Measurements from ENCODE around the gene TSPAN9.

DNA sequence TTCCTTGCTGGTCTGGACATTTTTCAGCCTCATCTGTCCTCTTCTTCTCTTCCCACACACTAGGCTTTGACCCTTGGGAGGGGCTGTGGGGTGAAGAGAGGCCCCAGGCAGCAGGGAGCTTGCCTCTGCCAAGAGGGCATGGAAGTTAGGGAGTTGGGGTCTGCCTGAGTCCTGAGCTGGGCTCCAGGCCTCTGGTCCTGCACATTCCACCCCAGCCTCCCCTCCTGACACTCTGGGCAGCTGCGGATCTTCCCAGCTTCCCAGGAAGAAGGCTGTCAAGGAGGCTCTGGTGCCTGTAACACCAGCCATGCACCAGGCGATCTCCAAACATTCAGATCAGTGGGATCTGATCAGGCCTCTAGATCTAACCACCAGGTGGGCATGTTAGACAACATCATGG, 244.7 kb downstream of the TSPAN9 start:
- TF ChIP-seq FOXP2 (optimal IDR thresholded peaks at IDR 0.05; ENCODE audit: borderline replicate concordance, extremely low read depth, extremely low read length, insufficient read depth) (no peak), SIN3A (IDR thresholded peaks at IDR 0.05; ENCODE audit: borderline replicate concordance, insufficient read depth, low read length) (no peak), POLR2AphosphoS5 (IDR thresholded peaks at IDR 0.05; ENCODE audit: low read depth, low read length) (no peak), TAF1 (IDR thresholded peaks at IDR 0.05; ENCODE audit: borderline replicate concordance, insufficient read depth, low read length) (no peak)
- TF ChIP-seq, protein P1, sequence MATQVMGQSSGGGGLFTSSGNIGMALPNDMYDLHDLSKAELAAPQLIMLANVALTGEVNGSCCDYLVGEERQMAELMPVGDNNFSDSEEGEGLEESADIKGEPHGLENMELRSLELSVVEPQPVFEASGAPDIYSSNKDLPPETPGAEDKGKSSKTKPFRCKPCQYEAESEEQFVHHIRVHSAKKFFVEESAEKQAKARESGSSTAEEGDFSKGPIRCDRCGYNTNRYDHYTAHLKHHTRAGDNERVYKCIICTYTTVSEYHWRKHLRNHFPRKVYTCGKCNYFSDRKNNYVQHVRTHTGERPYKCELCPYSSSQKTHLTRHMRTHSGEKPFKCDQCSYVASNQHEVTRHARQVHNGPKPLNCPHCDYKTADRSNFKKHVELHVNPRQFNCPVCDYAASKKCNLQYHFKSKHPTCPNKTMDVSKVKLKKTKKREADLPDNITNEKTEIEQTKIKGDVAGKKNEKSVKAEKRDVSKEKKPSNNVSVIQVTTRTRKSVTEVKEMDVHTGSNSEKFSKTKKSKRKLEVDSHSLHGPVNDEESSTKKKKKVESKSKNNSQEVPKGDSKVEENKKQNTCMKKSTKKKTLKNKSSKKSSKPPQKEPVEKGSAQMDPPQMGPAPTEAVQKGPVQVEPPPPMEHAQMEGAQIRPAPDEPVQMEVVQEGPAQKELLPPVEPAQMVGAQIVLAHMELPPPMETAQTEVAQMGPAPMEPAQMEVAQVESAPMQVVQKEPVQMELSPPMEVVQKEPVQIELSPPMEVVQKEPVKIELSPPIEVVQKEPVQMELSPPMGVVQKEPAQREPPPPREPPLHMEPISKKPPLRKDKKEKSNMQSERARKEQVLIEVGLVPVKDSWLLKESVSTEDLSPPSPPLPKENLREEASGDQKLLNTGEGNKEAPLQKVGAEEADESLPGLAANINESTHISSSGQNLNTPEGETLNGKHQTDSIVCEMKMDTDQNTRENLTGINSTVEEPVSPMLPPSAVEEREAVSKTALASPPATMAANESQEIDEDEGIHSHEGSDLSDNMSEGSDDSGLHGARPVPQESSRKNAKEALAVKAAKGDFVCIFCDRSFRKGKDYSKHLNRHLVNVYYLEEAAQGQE (IDR thresholded peaks at IDR 0.05; ENCODE audit: insufficient read depth in 1 of 2, low read depth in 2 of 2, low read length in 2 of 2) = no peak
